ENCODE data around the gene KDM5A.

The KDM5A gene

DNA sequence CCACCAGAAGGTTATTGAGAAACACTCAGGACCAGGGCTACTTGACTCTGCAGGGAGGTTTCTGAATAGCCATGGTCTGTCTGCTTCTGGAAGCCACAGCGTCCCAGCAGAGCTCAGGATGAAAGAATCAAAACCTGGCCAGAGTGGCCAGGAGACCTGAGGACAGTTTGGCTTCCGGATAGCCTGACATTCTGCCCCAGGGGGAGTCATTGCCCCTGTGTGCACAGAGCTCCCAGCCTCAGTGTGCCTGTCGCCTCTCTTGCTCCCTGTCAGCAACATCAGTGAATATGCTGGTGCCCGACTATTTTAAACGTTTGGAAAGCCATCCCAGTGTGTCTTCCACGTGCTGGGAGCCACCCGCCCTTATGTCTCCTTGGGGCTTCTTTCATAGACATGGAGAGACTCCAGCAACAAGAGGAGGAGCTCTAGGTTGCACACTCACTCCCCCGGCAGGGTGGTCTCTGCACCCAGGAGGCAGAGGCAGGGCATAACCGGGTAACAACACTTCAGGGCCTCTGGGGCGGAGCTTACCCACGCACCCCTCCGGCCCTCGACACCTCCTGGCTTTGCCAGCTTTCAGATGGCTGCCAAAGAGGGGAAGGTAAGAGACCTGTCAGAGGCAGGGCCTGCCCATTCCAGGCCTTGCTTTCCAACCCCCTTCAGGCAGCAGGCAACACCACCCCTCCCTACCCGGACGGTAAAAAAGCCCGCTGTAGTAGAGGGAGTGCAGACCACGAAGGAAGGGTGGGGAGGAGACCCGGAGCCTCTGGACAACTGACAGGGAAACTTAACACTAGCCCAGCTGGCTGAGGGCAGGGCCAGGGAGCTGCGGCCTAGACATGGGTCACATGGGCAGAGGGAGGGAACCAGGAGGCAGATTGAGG, 156.1 kb downstream of the KDM5A start:
- Histone ChIP-seq H3K4me3 (ENCODE audit: insufficient read depth, low read length, poor library complexity, severe bottlenecking) (no peak overlapping the region), H2AFZ (ENCODE audit: low read depth, low read length, severe bottlenecking) (no peak overlapping the region), H3K9me2 (replicated peaks; ENCODE audit: insufficient read depth, low read length) (no peaks in the 10 kb centered on the region), H4K20me1 (ENCODE audit: low read depth, low read length) (no peaks in the 10 kb centered on the region), H3F3A (ENCODE audit: insufficient read depth) (no peaks in the 10 kb centered on the region), H3K27ac (ENCODE audit: low read depth, low read length) (no peak overlapping the region), H3K9ac (ENCODE audit: low read length) (no peak overlapping the region), H3K9me3 (ENCODE audit: insufficient read depth, low read length) (peaks cover 16% of the 10 kb centered on the region), H3K79me2 (ENCODE audit: insufficient read depth, low read length) (no peaks in the 10 kb centered on the region), H3K36me3 (ENCODE audit: low read length) (no peaks in the 10 kb centered on the region), H3K4me2 (ENCODE audit: low read depth, low read length, poor library complexity, severe bottlenecking) (no peak overlapping the region), H3K27me3 (ENCODE audit: low read length) (0 out of 2 replicates have a peak, but pooled peaks cover 2% of the 10 kb centered on the region)
- no peak for TF ChIP-seq EZH2phosphoT487 (conservative IDR thresholded peaks at IDR 0.05; ENCODE audit: low read length)
- TF ChIP-seq, protein P1, sequence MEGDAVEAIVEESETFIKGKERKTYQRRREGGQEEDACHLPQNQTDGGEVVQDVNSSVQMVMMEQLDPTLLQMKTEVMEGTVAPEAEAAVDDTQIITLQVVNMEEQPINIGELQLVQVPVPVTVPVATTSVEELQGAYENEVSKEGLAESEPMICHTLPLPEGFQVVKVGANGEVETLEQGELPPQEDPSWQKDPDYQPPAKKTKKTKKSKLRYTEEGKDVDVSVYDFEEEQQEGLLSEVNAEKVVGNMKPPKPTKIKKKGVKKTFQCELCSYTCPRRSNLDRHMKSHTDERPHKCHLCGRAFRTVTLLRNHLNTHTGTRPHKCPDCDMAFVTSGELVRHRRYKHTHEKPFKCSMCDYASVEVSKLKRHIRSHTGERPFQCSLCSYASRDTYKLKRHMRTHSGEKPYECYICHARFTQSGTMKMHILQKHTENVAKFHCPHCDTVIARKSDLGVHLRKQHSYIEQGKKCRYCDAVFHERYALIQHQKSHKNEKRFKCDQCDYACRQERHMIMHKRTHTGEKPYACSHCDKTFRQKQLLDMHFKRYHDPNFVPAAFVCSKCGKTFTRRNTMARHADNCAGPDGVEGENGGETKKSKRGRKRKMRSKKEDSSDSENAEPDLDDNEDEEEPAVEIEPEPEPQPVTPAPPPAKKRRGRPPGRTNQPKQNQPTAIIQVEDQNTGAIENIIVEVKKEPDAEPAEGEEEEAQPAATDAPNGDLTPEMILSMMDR (IDR thresholded peaks at IDR 0.05; ENCODE audit: insufficient read depth, low read length, poor library complexity, severe bottlenecking) = no peak

- Histone ChIP-seq H3K4me2 (ENCODE audit: low read depth, low read length, poor library complexity, severe bottlenecking) (no peak overlapping the region), H3K9me3 (ENCODE audit: insufficient read depth, low read length) (no peaks in the 10 kb centered on the region), H4K20me1 (ENCODE audit: low read depth, low read length) (no peaks in the 10 kb centered on the region), H3K79me2 (ENCODE audit: insufficient read depth, low read length) (no peaks in the 10 kb centered on the region), H3K9ac (ENCODE audit: low read length) (no peak overlapping the region), H3K27me3 (ENCODE audit: low read length) (no peaks in the 10 kb centered on the region), H3F3A (ENCODE audit: insufficient read depth) (no peaks in the 10 kb centered on the region), H3K27ac (ENCODE audit: low read depth, low read length) (no peak overlapping the region), H2AFZ (ENCODE audit: low read depth, low read length, severe bottlenecking) (no peak overlapping the region), H3K9me2 (replicated peaks; ENCODE audit: insufficient read depth, low read length) (no peaks in the 10 kb centered on the region), H3K4me3 (ENCODE audit: insufficient read depth, low read length, poor library complexity, severe bottlenecking) (no peak overlapping the region), H3K36me3 (ENCODE audit: low read length) (no peaks in the 10 kb centered on the region)
- TF ChIP-seq, protein P1 (IDR thresholded peaks at IDR 0.05; ENCODE audit: insufficient read depth, low read length, poor library complexity, severe bottlenecking) = no peak
- no peak for TF ChIP-seq EZH2phosphoT487 (conservative IDR thresholded peaks at IDR 0.05; ENCODE audit: low read length)
Measured at GRCh38 chr12:230925-231671, 158.0 kb downstream of the KDM5A start.

Measured in SU-DHL-6 (cell line).